GM18511 (cell line): ENCODE results near the gene AKIRIN2.
"Not testable (repeated sequence)": the region's sequence is repeated elsewhere in the genome, so short reads cannot be mapped to it uniquely, and the experiment has no call there.

Source experiments
- ATAC-seq: cut with Tn5 transposase; IDR thresholded peaks from one replicate; pipeline ENCODE4 v1.9.1; 2021; ENCODE audit warnings: mild to moderate bottlenecking, moderate library complexity; ENCODE audit not compliant: unreplicated experiment

Gene AKIRIN2

GRCh38 chr6:87718662-87719433, 16.8 kb upstream of the AKIRIN2 start:
- ATAC-seq = no peak

GRCh38 chr6:87716928-87717614, 15.0 kb upstream of the AKIRIN2 start:
- ATAC-seq = no peak

GRCh38 chr6:87714093-87714842, 12.2 kb upstream of the AKIRIN2 start:
- ATAC-seq = peak; percentile 66

GRCh38 chr6:87712713-87713112, 10.7 kb upstream of the AKIRIN2 start:
- ATAC-seq = not testable (repeated sequence)

- no peak for ATAC-seq
Measured at GRCh38 chr6:87710090-87710489, 8.1 kb upstream of the AKIRIN2 start.

GRCh38 chr6:87708581-87709427, 6.8 kb upstream of the AKIRIN2 start:
- not testable (repeated sequence) for ATAC-seq

GRCh38 chr6:87706187-87706966, 4.3 kb upstream of the AKIRIN2 start:
- no peak for ATAC-seq

- peak; percentile 64 for ATAC-seq
Measured at GRCh38 chr6:87705070-87705691, 3.1 kb upstream of the AKIRIN2 start.

GRCh38 chr6:87703039-87703438, 1.0 kb upstream of the AKIRIN2 start:
- not testable (repeated sequence) for ATAC-seq

- peak; percentile 9 for ATAC-seq
Measured at GRCh38 chr6:87702589-87702945, 534 bp upstream of the AKIRIN2 start.

- ATAC-seq = no peak
Measured at GRCh38 chr6:87701344-87701675, 723 bp downstream of the AKIRIN2 start.

- peak; percentile 21 for ATAC-seq
Measured at GRCh38 chr6:87700397-87701343, 1.4 kb downstream of the AKIRIN2 start.

- no peak for ATAC-seq
Measured at GRCh38 chr6:87699576-87699975, 2.5 kb downstream of the AKIRIN2 start.

- no peak for ATAC-seq
Measured at GRCh38 chr6:87698547-87699006, 3.5 kb downstream of the AKIRIN2 start.

- no peak for ATAC-seq
Measured at GRCh38 chr6:87697581-87698546, 4.2 kb downstream of the AKIRIN2 start.

- not testable (repeated sequence) for ATAC-seq
Measured at GRCh38 chr6:87696817-87697216, 5.2 kb downstream of the AKIRIN2 start.

GRCh38 chr6:87692086-87692485, 9.9 kb downstream of the AKIRIN2 start:
- ATAC-seq = no peak
